Measurements from ENCODE around the gene FGGY. TPM values are rescaled to one million over a fixed set of nuclear protein-coding genes. Genes with fewer than 3 reads are reported as not detected.

FGGY gene
- total and polyA plus RNA-seq, 2 donors (not counting 1 experiment from before 2014, with no cell fraction given), result 6.1 to 38.5 TPM

DNA sequence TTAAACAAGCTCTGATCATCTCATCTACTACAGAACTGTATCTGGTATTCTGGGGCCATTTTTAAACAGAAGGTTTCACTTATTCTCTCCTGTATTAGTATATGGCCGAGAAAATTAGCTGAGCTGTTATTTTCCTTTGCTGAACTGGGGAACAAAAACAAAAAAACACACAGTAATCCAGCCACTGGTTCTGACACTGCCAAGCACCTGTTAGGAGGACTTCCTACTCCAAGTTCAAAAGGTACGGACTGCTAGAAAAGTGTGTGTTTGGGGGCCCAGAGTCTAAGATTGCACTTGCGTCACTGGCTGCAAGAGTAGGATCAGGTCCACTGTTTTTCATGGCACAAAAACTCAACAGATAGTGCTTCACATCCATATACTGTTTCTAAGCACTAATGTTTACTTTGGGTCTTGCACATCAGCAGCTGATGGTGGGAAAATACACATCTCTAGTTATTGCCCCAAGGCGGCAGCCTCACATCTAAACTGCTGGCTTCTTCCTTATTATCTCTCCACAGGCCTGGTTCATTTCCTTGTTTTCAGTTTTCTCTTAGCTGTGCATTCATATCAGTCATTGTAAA is 226.1 kb downstream of the FGGY start:
- no peaks in the 10 kb centered on the region for H3K27me3 Mint-ChIP-seq
- Histone ChIP-seq H3K27me3 (replicated peaks in 1 of 4; ENCODE audit: control extremely low read depth in 1 of 4, control insufficient read depth in 3 of 4, insufficient read depth in 4 of 4, low read length in 3 of 4) (no peaks in the 10 kb centered on the region), H3K9me3 (ENCODE audit: control extremely low read depth in 1 of 3, control insufficient read depth in 2 of 3, insufficient read depth in 1 of 3, low read length in 2 of 3) (no peaks in the 10 kb centered on the region), H3K4me3 (ENCODE audit: control extremely low read depth in 1 of 5, extremely low read depth in 1 of 5, insufficient read depth in 1 of 5, low read depth in 2 of 5, low read length in 4 of 5) (no peak overlapping the region), H3K36me3 (replicated peaks in 1 of 2; ENCODE audit: control extremely low read depth in 1 of 2, control insufficient read depth in 1 of 2, extremely low read depth in 1 of 2, insufficient read depth in 2 of 2, low read length in 1 of 2) (no peaks in the 10 kb centered on the region), H3K27ac (ENCODE audit: low read length in 2 of 2) (no peak overlapping the region), H3K9ac (ENCODE audit: low read length) (no peak overlapping the region), H3K79me2 (ENCODE audit: control insufficient read depth, insufficient read depth, low read length) (no peaks in the 10 kb centered on the region), H3K4me2 (replicated peaks; ENCODE audit: low read depth, low read length, poor library complexity, severe bottlenecking) (no peak overlapping the region), H4K20me1 (ENCODE audit: control insufficient read depth, insufficient read depth, low read length, poor library complexity, severe bottlenecking) (no peaks in the 10 kb centered on the region), H2AFZ (ENCODE audit: insufficient read depth, low read depth, low read length, poor library complexity, severe bottlenecking) (no peak overlapping the region), H3K4me1 (ENCODE audit: control insufficient read depth in 2 of 2, insufficient read depth in 2 of 2, low read length in 2 of 2) (no peaks in the 10 kb centered on the region)
- H3K4me3 Mint-ChIP-seq, result no peak overlapping the region
- intact Hi-C loops (cut with micrococcal nuclease), result no loop called here
- CTCF ChIA-PET, result no interaction called here
- no peak for DNase-seq
- H3K9me3 Mint-ChIP-seq (ENCODE audit: insufficient read depth), result no peaks in the 10 kb centered on the region
- ATAC-seq (ENCODE audit: low read depth), result no peak
- WGBS (ENCODE audit: insufficient coverage), result 100% methylated on average over 2 of the region's 4 CpGs
- no peak overlapping the region for H3K27ac Mint-ChIP-seq
- POLR2A ChIA-PET, result no interaction called here
- no peaks in the 10 kb centered on the region for H3K4me1 Mint-ChIP-seq
- no peak for TF ChIP-seq EZH2 (IDR thresholded peaks at IDR 0.05; ENCODE audit: borderline replicate concordance, insufficient read depth, low read depth, low read length, poor library complexity, severe bottlenecking)

DNA sequence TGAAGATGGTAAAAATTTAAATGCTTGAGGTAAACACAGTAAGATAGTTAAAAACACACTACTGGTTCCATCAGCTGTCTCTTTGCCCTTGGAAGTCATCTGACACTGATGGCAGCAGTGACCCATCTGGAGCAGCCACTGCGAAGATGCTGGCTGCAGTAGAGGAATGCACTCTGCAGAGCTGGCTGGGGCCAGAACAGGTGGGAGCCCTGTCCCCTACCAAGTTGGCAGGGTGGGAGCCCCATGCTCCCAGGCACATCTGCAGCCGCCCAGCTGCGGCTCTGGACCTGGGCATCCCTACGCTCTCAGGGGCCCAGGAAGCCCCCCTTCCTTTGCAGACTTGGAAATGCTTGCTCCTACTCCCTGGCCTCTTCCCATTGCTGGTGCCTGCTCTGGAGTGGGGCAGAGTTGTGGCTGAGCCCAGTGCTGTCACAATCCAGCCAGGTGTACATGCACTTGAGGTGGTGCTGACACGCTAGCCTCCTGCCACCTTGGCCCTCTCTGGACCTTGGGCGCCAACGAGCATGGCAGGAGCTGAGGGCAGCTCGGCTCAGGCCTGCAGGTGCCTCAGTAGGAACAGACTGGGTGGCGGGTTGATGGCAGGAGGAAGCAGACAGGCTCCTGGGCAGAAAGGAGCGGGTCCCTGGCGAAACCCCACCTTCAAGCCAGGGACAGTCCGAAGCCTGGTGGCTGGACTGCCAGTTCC is 227.0 kb downstream of the FGGY start:
- Mint-ChIP-seq H3K27ac (no peak overlapping the region), H3K4me3 (no peak overlapping the region), H3K27me3 (no peaks in the 10 kb centered on the region), H3K4me1 (no peaks in the 10 kb centered on the region), H3K9me3 (ENCODE audit: insufficient read depth) (no peaks in the 10 kb centered on the region)
- DNase-seq, result no peak
- intact Hi-C loops (cut with micrococcal nuclease), result no loop called here
- Histone ChIP-seq H4K20me1 (ENCODE audit: control insufficient read depth, insufficient read depth, low read length, poor library complexity, severe bottlenecking) (no peaks in the 10 kb centered on the region), H3K27me3 (replicated peaks in 1 of 4; ENCODE audit: control extremely low read depth in 1 of 4, control insufficient read depth in 3 of 4, insufficient read depth in 4 of 4, low read length in 3 of 4) (no peaks in the 10 kb centered on the region), H3K9ac (ENCODE audit: low read length) (no peak overlapping the region), H3K79me2 (ENCODE audit: control insufficient read depth, insufficient read depth, low read length) (no peaks in the 10 kb centered on the region), H3K36me3 (replicated peaks in 1 of 2; ENCODE audit: control extremely low read depth in 1 of 2, control insufficient read depth in 1 of 2, extremely low read depth in 1 of 2, insufficient read depth in 2 of 2, low read length in 1 of 2) (no peaks in the 10 kb centered on the region), H2AFZ (ENCODE audit: insufficient read depth, low read depth, low read length, poor library complexity, severe bottlenecking) (no peak overlapping the region), H3K4me3 (ENCODE audit: control extremely low read depth in 1 of 5, extremely low read depth in 1 of 5, insufficient read depth in 1 of 5, low read depth in 2 of 5, low read length in 4 of 5) (no peak overlapping the region), H3K27ac (ENCODE audit: low read length in 2 of 2) (no peak overlapping the region), H3K4me1 (ENCODE audit: control insufficient read depth in 2 of 2, insufficient read depth in 2 of 2, low read length in 2 of 2) (no peaks in the 10 kb centered on the region), H3K4me2 (replicated peaks; ENCODE audit: low read depth, low read length, poor library complexity, severe bottlenecking) (no peak overlapping the region), H3K9me3 (ENCODE audit: control extremely low read depth in 1 of 3, control insufficient read depth in 2 of 3, insufficient read depth in 1 of 3, low read length in 2 of 3) (no peaks in the 10 kb centered on the region)
- no peak for TF ChIP-seq EZH2 (IDR thresholded peaks at IDR 0.05; ENCODE audit: borderline replicate concordance, insufficient read depth, low read depth, low read length, poor library complexity, severe bottlenecking)
- TF ChIP-seq, protein P1, sequence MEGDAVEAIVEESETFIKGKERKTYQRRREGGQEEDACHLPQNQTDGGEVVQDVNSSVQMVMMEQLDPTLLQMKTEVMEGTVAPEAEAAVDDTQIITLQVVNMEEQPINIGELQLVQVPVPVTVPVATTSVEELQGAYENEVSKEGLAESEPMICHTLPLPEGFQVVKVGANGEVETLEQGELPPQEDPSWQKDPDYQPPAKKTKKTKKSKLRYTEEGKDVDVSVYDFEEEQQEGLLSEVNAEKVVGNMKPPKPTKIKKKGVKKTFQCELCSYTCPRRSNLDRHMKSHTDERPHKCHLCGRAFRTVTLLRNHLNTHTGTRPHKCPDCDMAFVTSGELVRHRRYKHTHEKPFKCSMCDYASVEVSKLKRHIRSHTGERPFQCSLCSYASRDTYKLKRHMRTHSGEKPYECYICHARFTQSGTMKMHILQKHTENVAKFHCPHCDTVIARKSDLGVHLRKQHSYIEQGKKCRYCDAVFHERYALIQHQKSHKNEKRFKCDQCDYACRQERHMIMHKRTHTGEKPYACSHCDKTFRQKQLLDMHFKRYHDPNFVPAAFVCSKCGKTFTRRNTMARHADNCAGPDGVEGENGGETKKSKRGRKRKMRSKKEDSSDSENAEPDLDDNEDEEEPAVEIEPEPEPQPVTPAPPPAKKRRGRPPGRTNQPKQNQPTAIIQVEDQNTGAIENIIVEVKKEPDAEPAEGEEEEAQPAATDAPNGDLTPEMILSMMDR (IDR thresholded peaks at IDR 0.05), result no peak
- no peak for ATAC-seq (ENCODE audit: low read depth)
- ChIA-PET POLR2A (no interaction called here), CTCF (no interaction called here)
- 96% methylated on average over 12 of the region's 12 CpGs for WGBS (ENCODE audit: insufficient coverage)
